Esophagus (tissue), 2 donors: Measurements from ENCODE around the gene HBS1L. TPM values are rescaled to one million over a fixed set of nuclear protein-coding genes. Genes with fewer than 3 reads are reported as not detected.

Source experiments
- H3K27ac ChIP-seq, 2 donors: one replicate each; pipeline ENCODE4 v1.5.1; 2013; ENCODE audit warnings: low read depth in 2 of 2, mild to moderate bottlenecking in 2 of 2, inconsistent platforms in 1 of 2, low read length in 1 of 2, moderate library complexity in 1 of 2
- H3K27me3 ChIP-seq, 2 donors: one replicate each; pipeline ENCODE4 v1.6.1; 2013; ENCODE audit warnings: low read length in 2 of 2, control low read depth in 1 of 2, mild to moderate bottlenecking in 1 of 2; ENCODE audit not compliant: insufficient read depth in 2 of 2, control insufficient read depth in 1 of 2
- H3K36me3 ChIP-seq, 2 donors: one replicate each; pipeline ENCODE4 v1.6.1; 2013; ENCODE audit warnings: low read length in 1 of 2; ENCODE audit not compliant: control insufficient read depth in 2 of 2, insufficient read depth in 2 of 2
- H3K4me1 ChIP-seq, 2 donors: one replicate each; pipeline ENCODE4 v1.6.1; 2013; ENCODE audit warnings: low read length in 1 of 2; ENCODE audit not compliant: control insufficient read depth in 2 of 2, insufficient read depth in 2 of 2
- H3K4me3 ChIP-seq, 2 donors: one replicate each; pipeline ENCODE4 v1.5.1; 2013; ENCODE audit warnings: low read length in 2 of 2, mild to moderate bottlenecking in 2 of 2, low read depth in 1 of 2, moderate library complexity in 1 of 2
- H3K9me3 ChIP-seq, 2 donors: one replicate each; pipeline ENCODE4 v1.6.1; 2013; ENCODE audit warnings: mild to moderate bottlenecking in 2 of 2, low read depth in 1 of 2, low read length in 1 of 2, moderate library complexity in 1 of 2; ENCODE audit not compliant: control insufficient read depth in 2 of 2, insufficient read depth in 1 of 2
- WGBS, 2 donors: extraction: QIAGEN DNeasy Blood & Tissue Kit; methylation state at CpG; one replicate each; pipeline ENCODE4 v1.1.7; 2013; 5-methylcytosine and 5-hydroxymethylcytosine counted together
- polyA plus RNA-seq, 2 donors: library from polyadenylated mRNA; stranded (reverse); fragments of 200-250 nt; gene quantifications; one replicate each; pipeline ENCODE4 v1.2.3, GENCODE V29; 2013
- donor health status: healthy with polysubstance abuse.
- donor health status: Bipolar disorder and iron deficiency.

The HBS1L gene
- polyA plus RNA-seq, 2 donors = 16.6 to 26.0 TPM

GRCh38 chr6:135090819-135091218 is 36.2 kb upstream of the HBS1L start:
- Histone ChIP-seq H3K4me3 (no peak overlapping the region), H3K36me3 (no peaks in the 10 kb centered on the region), H3K4me1 (no peaks in the 10 kb centered on the region), H3K9me3 (no peaks in the 10 kb centered on the region), H3K27me3 (no peaks in the 10 kb centered on the region), H3K27ac (no peak overlapping the region)
- WGBS, 2 donors = 91 to 94% methylated on average over 2 of the region's 2 CpGs

GRCh38 chr6:135089901-135090300 is 35.3 kb upstream of the HBS1L start:
- 93 to 94% methylated on average over 4 of the region's 4 CpGs for WGBS, 2 donors
- no peaks in the 10 kb centered on the region for H3K27me3 ChIP-seq
- no peaks in the 10 kb centered on the region for H3K36me3 ChIP-seq
- no peak overlapping the region for H3K4me3 ChIP-seq
- no peaks in the 10 kb centered on the region for H3K9me3 ChIP-seq
- H3K27ac ChIP-seq = no peak overlapping the region
- no peaks in the 10 kb centered on the region for H3K4me1 ChIP-seq

- H3K27me3 ChIP-seq = no peaks in the 10 kb centered on the region
- no peak overlapping the region for H3K27ac ChIP-seq
- no peaks in the 10 kb centered on the region for H3K4me1 ChIP-seq
- no peak overlapping the region for H3K4me3 ChIP-seq
- H3K36me3 ChIP-seq = no peaks in the 10 kb centered on the region
- no peaks in the 10 kb centered on the region for H3K9me3 ChIP-seq
- WGBS, 2 donors = 70 to 73% methylated on average over 3 of the region's 3 CpGs
These were observed 34.5 kb upstream of the HBS1L start for GRCh38 chr6:135088818-135089809.

GRCh38 chr6:135088281-135088680 is 33.7 kb upstream of the HBS1L start:
- no peaks in the 10 kb centered on the region for H3K4me1 ChIP-seq
- no peaks in the 10 kb centered on the region for H3K27me3 ChIP-seq
- WGBS, 2 donors = 74 to 79% methylated on average over 1 of the region's 1 CpG

GRCh38 chr6:135087803-135088202 is 33.2 kb upstream of the HBS1L start:
- Histone ChIP-seq H3K4me1 (no peaks in the 10 kb centered on the region), H3K27ac (no peak overlapping the region), H3K9me3 (no peaks in the 10 kb centered on the region), H3K4me3 (no peak overlapping the region), H3K36me3 (no peaks in the 10 kb centered on the region), H3K27me3 (no peaks in the 10 kb centered on the region)
- WGBS, 2 donors = 50 to 54% methylated on average over 5 of the region's 5 CpGs

More at GRCh38 chr6:135088281-135088680, 33.7 kb upstream of the HBS1L start:
- Histone ChIP-seq H3K4me3 (no peak overlapping the region), H3K27ac (no peak overlapping the region), H3K36me3 (no peaks in the 10 kb centered on the region), H3K9me3 (no peaks in the 10 kb centered on the region)

- H3K9me3 ChIP-seq = no peaks in the 10 kb centered on the region
- H3K27ac ChIP-seq = no peak overlapping the region
- WGBS, 2 donors = 90 to 92% methylated on average over 3 of the region's 3 CpGs
- H3K4me3 ChIP-seq = no peak overlapping the region
- H3K27me3 ChIP-seq = no peaks in the 10 kb centered on the region
- H3K4me1 ChIP-seq = no peaks in the 10 kb centered on the region
- no peaks in the 10 kb centered on the region for H3K36me3 ChIP-seq
These were observed 32.8 kb upstream of the HBS1L start for GRCh38 chr6:135087403-135087802.

GRCh38 chr6:135086414-135086764 is 31.8 kb upstream of the HBS1L start:
- H3K4me1 ChIP-seq = no peaks in the 10 kb centered on the region
- H3K27ac ChIP-seq = no peak overlapping the region
- H3K27me3 ChIP-seq = no peaks in the 10 kb centered on the region
- no peaks in the 10 kb centered on the region for H3K36me3 ChIP-seq
- H3K9me3 ChIP-seq = no peaks in the 10 kb centered on the region
- no peak overlapping the region for H3K4me3 ChIP-seq
- 39 to 41% methylated on average over 5 of the region's 5 CpGs for WGBS, 2 donors

- Histone ChIP-seq H3K4me3 (no peak overlapping the region), H3K9me3 (no peaks in the 10 kb centered on the region), H3K4me1 (no peaks in the 10 kb centered on the region), H3K36me3 (no peaks in the 10 kb centered on the region), H3K27me3 (no peaks in the 10 kb centered on the region), H3K27ac (no peak overlapping the region)
- 84 to 86% methylated on average over 1 of the region's 1 CpG for whole genome bisulfite sequencing, 2 donors
These were observed 31.2 kb upstream of the HBS1L start for GRCh38 chr6:135085700-135086413.

- 91 to 100% methylated on average over 1 of the region's 1 CpG for WGBS, 2 donors
- H3K9me3 ChIP-seq = no peaks in the 10 kb centered on the region
These were observed 30.3 kb upstream of the HBS1L start for GRCh38 chr6:135084916-135085269.

More at GRCh38 chr6:135084916-135085269, 30.3 kb upstream of the HBS1L start:
- Histone ChIP-seq H3K4me1 (no peaks in the 10 kb centered on the region), H3K4me3 (no peak overlapping the region), H3K27ac (no peak overlapping the region), H3K36me3 (no peaks in the 10 kb centered on the region), H3K27me3 (no peaks in the 10 kb centered on the region)
